ENCODE measurements around the gene ABCG2.

Gene ABCG2

GRCh38 chr4:88158489-88159228, at the start of gene ABCG2:
Gene ABCG2, minus strand, starts transcription at chr4:88158639. Its CDS starts 18,644 bp downstream, at chr4:88139995.
- DNase-seq (ENCODE audit: low spot score): peak; percentile 31

GRCh38 chr4:88208156-88208555, 49.7 kb upstream of the ABCG2 start:
- DNase-seq (ENCODE audit: low spot score): no peak

- DNase-seq (ENCODE audit: low spot score): no peak
Observed at GRCh38 chr4:88207171-88207570, 48.7 kb upstream of the ABCG2 start.

GRCh38 chr4:88204882-88205281, 46.4 kb upstream of the ABCG2 start:
- no peak for DNase-seq (ENCODE audit: low spot score)

- no peak for DNase-seq (ENCODE audit: low spot score)
Observed at GRCh38 chr4:88202443-88202842, 44.0 kb upstream of the ABCG2 start.

- no peak for DNase-seq (ENCODE audit: low spot score)
Observed at GRCh38 chr4:88200186-88200585, 41.7 kb upstream of the ABCG2 start.

- no peak for DNase-seq (ENCODE audit: low spot score)
Observed at GRCh38 chr4:88196523-88197185, 38.2 kb upstream of the ABCG2 start.

GRCh38 chr4:88196013-88196365, 37.5 kb upstream of the ABCG2 start:
- DNase-seq (ENCODE audit: low spot score): no peak

- no peak for DNase-seq (ENCODE audit: low spot score)
Observed at GRCh38 chr4:88195328-88196012, 37.0 kb upstream of the ABCG2 start.

GRCh38 chr4:88191404-88191803, 33.0 kb upstream of the ABCG2 start:
- no peak for DNase-seq (ENCODE audit: low spot score)

- DNase-seq (ENCODE audit: low spot score): no peak
Observed at GRCh38 chr4:88189881-88190585, 31.6 kb upstream of the ABCG2 start.

GRCh38 chr4:88189418-88189738, 30.9 kb upstream of the ABCG2 start:
- no peak for DNase-seq (ENCODE audit: low spot score)

GRCh38 chr4:88188738-88189417, 30.4 kb upstream of the ABCG2 start:
- no peak for DNase-seq (ENCODE audit: low spot score)

- no peak for DNase-seq (ENCODE audit: low spot score)
Observed at GRCh38 chr4:88187766-88188165, 29.3 kb upstream of the ABCG2 start.

GRCh38 chr4:88185906-88186305, 27.5 kb upstream of the ABCG2 start:
- DNase-seq (ENCODE audit: low spot score): no peak

GRCh38 chr4:88179261-88179660, 20.8 kb upstream of the ABCG2 start:
- no peak for DNase-seq (ENCODE audit: low spot score)

- no peak for DNase-seq (ENCODE audit: low spot score)
Observed at GRCh38 chr4:88178626-88179231, 20.3 kb upstream of the ABCG2 start.

- no peak for DNase-seq (ENCODE audit: low spot score)
Observed at GRCh38 chr4:88177983-88178625, 19.7 kb upstream of the ABCG2 start.

GRCh38 chr4:88172987-88173386, 14.5 kb upstream of the ABCG2 start:
- DNase-seq (ENCODE audit: low spot score): no peak

GRCh38 chr4:88171206-88171605, 12.8 kb upstream of the ABCG2 start:
- no peak for DNase-seq (ENCODE audit: low spot score)

- no peak for DNase-seq (ENCODE audit: low spot score)
Observed at GRCh38 chr4:88169298-88169697, 10.9 kb upstream of the ABCG2 start.

All from HuH-7.5 (cell line).